Endothelial cell (in vitro differentiated cells): ENCODE measurements around the gene MBTPS2. TPM values are rescaled to one million over a fixed set of nuclear protein-coding genes. Genes with fewer than 3 reads are reported as not detected.
"Not testable (repeated sequence)": the region's sequence is repeated elsewhere in the genome, so short reads cannot be mapped to it uniquely, and the experiment has no call there.

ENCODE experiments used
- DNase-seq: peaks from one replicate; pipeline ENCODE4 v3.0.0; 2021; ENCODE audit warnings: low spot score
- H3K27ac Mint-ChIP-seq: one replicate; pipeline ENCODE4 v1.8.0; 2021; ENCODE audit warnings: mixed read lengths, inconsistent platforms; ENCODE audit not compliant: unreplicated experiment
- H3K27me3 Mint-ChIP-seq: one replicate; pipeline ENCODE4 v1.8.0; 2021; ENCODE audit warnings: mild to moderate bottlenecking, moderate library complexity, mixed read lengths, inconsistent platforms; ENCODE audit not compliant: unreplicated experiment
- H3K36me3 Mint-ChIP-seq: one replicate; pipeline ENCODE4 v1.8.0; 2021; ENCODE audit warnings: mild to moderate bottlenecking, low read depth, mixed read lengths, inconsistent platforms; ENCODE audit not compliant: unreplicated experiment
- H3K4me1 Mint-ChIP-seq: one replicate; pipeline ENCODE4 v1.8.0; 2021; ENCODE audit warnings: mild to moderate bottlenecking, mixed read lengths, inconsistent platforms; ENCODE audit not compliant: unreplicated experiment
- H3K4me3 Mint-ChIP-seq: one replicate; pipeline ENCODE4 v1.8.0; 2021; ENCODE audit warnings: mild to moderate bottlenecking, mixed read lengths, inconsistent platforms; ENCODE audit not compliant: unreplicated experiment
- H3K9me3 Mint-ChIP-seq: one replicate; pipeline ENCODE4 v1.8.0; 2021; ENCODE audit warnings: mixed read lengths, inconsistent platforms; ENCODE audit not compliant: unreplicated experiment
- CTCF ChIP-seq: fragments of 200-600 bp; sonication (generic); IDR thresholded peaks from one replicate; pipeline ENCODE4 v1.5.0; 2021; ENCODE audit warnings: antibody characterized with exemption; ENCODE audit not compliant: unreplicated experiment
- total RNA-seq: library from RNA; stranded (reverse); fragmentation: NEBNext Ultra II Directional; extraction: Animal tissue kit (Norgen Biotek cat#: 25700); gene quantifications from one replicate; pipeline ENCODE4 v1.2.1, GENCODE V29; 2021; ENCODE audit not compliant: unreplicated experiment

Gene MBTPS2
- total RNA-seq, 1 donor from 2014 or later = 9.4 TPM

DNA sequence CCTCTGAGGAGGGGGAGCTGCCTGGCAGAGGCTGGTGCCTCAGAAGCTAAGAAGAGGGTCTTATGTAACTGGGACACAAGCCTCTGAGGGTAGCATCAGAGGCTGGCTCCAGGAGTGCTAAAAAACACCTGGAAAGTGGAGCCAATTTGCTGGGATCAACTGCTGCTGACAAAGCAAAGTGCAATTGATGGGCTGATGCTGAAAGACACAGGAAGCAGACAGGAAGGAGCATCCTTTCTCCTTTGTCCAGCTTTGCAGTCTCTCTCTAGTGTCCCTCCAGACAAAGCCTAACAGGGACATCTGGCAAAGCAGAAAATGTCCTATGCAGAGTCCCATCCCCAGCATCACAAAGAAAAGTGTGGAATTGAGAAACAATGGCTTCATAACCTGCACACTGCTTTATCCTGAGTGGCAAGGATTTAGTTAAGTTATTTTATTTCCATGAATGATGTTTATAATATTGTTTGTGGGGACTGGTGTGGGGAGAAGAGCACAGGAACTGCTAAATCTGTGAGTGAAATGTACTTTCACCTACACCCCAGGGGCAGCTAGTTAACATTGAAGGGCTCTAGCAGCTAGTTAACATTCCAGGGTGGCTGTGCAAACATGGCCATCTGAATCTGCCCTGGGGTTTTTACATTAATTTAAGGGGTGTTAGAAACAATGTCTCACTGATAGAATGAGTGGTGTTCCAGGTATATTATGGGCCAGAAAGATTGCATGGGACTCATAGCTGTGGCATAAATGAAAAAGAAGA lies 25.6 kb upstream of the MBTPS2 start:
- H3K4me3 Mint-ChIP-seq = no peak overlapping the region
- no peak for TF ChIP-seq CTCF
- H3K27me3 Mint-ChIP-seq = no peaks in the 10 kb centered on the region
- H3K9me3 Mint-ChIP-seq = no peaks in the 10 kb centered on the region
- no peaks in the 10 kb centered on the region for H3K36me3 Mint-ChIP-seq
- DNase-seq = no peak
- H3K27ac Mint-ChIP-seq = no peak overlapping the region
- H3K4me1 Mint-ChIP-seq = no peaks in the 10 kb centered on the region

- Mint-ChIP-seq H3K27ac (no peak overlapping the region), H3K36me3 (no peaks in the 10 kb centered on the region), H3K4me3 (no peak overlapping the region), H3K4me1 (no peaks in the 10 kb centered on the region), H3K9me3 (no peaks in the 10 kb centered on the region), H3K27me3 (no peaks in the 10 kb centered on the region)
- no peak for DNase-seq
- no peak for TF ChIP-seq CTCF
Measured at GRCh38 chrX:21816136-21816535, 23.3 kb upstream of the MBTPS2 start.

DNA sequence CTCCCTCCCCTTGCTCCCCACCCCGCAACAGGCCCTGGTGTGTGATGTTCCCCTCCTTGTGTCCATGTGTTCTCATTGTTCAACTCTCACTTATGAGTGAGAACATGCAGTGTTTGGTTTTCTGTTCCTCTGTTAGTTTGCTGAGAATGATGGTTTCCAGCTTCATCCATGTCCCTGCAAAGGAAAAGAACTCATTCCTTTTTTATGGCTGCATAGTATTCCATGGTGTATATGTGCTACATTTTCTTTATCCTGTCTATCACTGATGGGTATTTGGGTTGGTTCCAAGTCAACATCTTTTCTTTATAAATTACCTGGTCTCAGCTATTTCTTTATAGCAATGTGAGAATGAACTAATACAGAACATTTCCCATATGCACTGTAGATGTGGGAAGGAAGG lies 19.2 kb upstream of the MBTPS2 start:
- not testable (repeated sequence) for H3K27ac Mint-ChIP-seq, DNase-seq, H3K27me3 Mint-ChIP-seq

GRCh38 chrX:21821875-21822274 lies 17.5 kb upstream of the MBTPS2 start:
- no peak overlapping the region for H3K4me3 Mint-ChIP-seq
- H3K27me3 Mint-ChIP-seq = no peaks in the 10 kb centered on the region
- H3K27ac Mint-ChIP-seq = no peak overlapping the region
- H3K4me1 Mint-ChIP-seq = no peaks in the 10 kb centered on the region
- H3K36me3 Mint-ChIP-seq = no peaks in the 10 kb centered on the region
- no peak for DNase-seq
- H3K9me3 Mint-ChIP-seq = no peaks in the 10 kb centered on the region
- TF ChIP-seq CTCF = no peak

More for the DNA sequence above, 19.2 kb upstream of the MBTPS2 start:
- not testable (repeated sequence) for H3K9me3 Mint-ChIP-seq, H3K4me3 Mint-ChIP-seq, H3K36me3 Mint-ChIP-seq, H3K4me1 Mint-ChIP-seq

DNA sequence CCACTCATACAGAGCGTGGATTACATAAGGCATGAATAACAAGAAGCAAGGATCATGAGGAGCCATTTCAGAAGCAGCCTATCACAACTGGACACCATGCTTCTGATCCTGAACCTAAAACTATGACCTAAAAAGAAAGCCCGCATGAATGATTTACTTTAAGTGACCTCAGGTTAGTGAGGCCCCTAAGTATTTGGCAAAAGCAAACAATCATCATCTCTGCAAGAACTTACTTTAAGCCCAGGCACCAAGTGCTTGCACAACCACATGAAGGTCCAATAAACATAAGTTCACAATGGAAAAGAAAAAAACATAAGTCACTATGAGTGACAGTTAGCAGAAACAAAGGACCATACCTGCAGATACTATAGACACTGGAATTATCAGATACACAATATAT lies 7.9 kb upstream of the MBTPS2 start:
- H3K36me3 Mint-ChIP-seq = no peaks in the 10 kb centered on the region
- H3K27ac Mint-ChIP-seq = no peak overlapping the region
- H3K27me3 Mint-ChIP-seq = no peaks in the 10 kb centered on the region
- no peak for DNase-seq
- H3K4me1 Mint-ChIP-seq = no peaks in the 10 kb centered on the region
- H3K9me3 Mint-ChIP-seq = no peaks in the 10 kb centered on the region
- H3K4me3 Mint-ChIP-seq = no peak overlapping the region
- no peak for TF ChIP-seq CTCF
